ENCODE results near the gene GDF10.

GRCh38 chr10:47330804-47331203, 30.8 kb downstream of the GDF10 start:
- no peak for TF ChIP-seq RAD21 (IDR thresholded peaks at IDR 0.05 in 1 of 2, conservative IDR thresholded peaks at IDR 0.05 in 1 of 2; ENCODE audit: low read depth in 2 of 2, low read length in 2 of 2)
- TF ChIP-seq RXRA (IDR thresholded peaks at IDR 0.05; ENCODE audit: insufficient read depth, low read depth, low read length) = no peak
- TF ChIP-seq HDAC2 (IDR thresholded peaks at IDR 0.05; ENCODE audit: borderline replicate concordance in 1 of 2, low read depth in 2 of 2, low read length in 2 of 2) = no peak
- no peak for TF ChIP-seq JUND (IDR thresholded peaks at IDR 0.05; ENCODE audit: low read length)
- TF ChIP-seq, protein P1, sequence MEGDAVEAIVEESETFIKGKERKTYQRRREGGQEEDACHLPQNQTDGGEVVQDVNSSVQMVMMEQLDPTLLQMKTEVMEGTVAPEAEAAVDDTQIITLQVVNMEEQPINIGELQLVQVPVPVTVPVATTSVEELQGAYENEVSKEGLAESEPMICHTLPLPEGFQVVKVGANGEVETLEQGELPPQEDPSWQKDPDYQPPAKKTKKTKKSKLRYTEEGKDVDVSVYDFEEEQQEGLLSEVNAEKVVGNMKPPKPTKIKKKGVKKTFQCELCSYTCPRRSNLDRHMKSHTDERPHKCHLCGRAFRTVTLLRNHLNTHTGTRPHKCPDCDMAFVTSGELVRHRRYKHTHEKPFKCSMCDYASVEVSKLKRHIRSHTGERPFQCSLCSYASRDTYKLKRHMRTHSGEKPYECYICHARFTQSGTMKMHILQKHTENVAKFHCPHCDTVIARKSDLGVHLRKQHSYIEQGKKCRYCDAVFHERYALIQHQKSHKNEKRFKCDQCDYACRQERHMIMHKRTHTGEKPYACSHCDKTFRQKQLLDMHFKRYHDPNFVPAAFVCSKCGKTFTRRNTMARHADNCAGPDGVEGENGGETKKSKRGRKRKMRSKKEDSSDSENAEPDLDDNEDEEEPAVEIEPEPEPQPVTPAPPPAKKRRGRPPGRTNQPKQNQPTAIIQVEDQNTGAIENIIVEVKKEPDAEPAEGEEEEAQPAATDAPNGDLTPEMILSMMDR (IDR thresholded peaks at IDR 0.05; ENCODE audit: control extremely low read depth in 1 of 3, insufficient read depth in 1 of 3, low read depth in 1 of 3, low read length in 3 of 3) = no peak
- no peak for TF ChIP-seq USF2 (IDR thresholded peaks at IDR 0.05; ENCODE audit: low read length)
- TF ChIP-seq, protein P2, sequence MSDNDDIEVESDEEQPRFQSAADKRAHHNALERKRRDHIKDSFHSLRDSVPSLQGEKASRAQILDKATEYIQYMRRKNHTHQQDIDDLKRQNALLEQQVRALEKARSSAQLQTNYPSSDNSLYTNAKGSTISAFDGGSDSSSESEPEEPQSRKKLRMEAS (IDR thresholded peaks at IDR 0.05) = no peak
- TF ChIP-seq SIX5 (IDR thresholded peaks at IDR 0.05; ENCODE audit: low read depth, low read length) = no peak
- TF ChIP-seq EP300 (IDR thresholded peaks at IDR 0.05; ENCODE audit: borderline replicate concordance in 1 of 2, low read depth in 2 of 2, low read length in 2 of 2) = no peak
- TF ChIP-seq BRCA1 (IDR thresholded peaks at IDR 0.05; ENCODE audit: low read depth, low read length) = no peak
